ENCODE results near the gene CRIP1. TPM values are rescaled to one million over a fixed set of nuclear protein-coding genes. Genes with fewer than 3 reads are reported as not detected.

Gene CRIP1
- polyA plus RNA-seq, 1 donor (not counting 4 experiments of a cell fraction or from before 2014, with no cell fraction given): 1.7 TPM

GRCh38 chr14:105531088-105531893, 44.6 kb downstream of the CRIP1 start:
- DNase-seq (ENCODE audit: low read depth, low spot score): no peak
- Histone ChIP-seq H3K4me2 (ENCODE audit: control insufficient read depth, extremely low read depth, insufficient read depth, low read depth, low read length) (no peak overlapping the region), H3K4me3 (ENCODE audit: control insufficient read depth in 2 of 3, extremely low read depth in 1 of 3, insufficient read depth in 2 of 3, low read depth in 1 of 3, low read length in 3 of 3) (no peak overlapping the region), H3K36me3 (ENCODE audit: control insufficient read depth in 2 of 2, extremely low read depth in 1 of 2, insufficient read depth in 2 of 2, low read length in 2 of 2) (no peaks in the 10 kb centered on the region), H3K4me1 (ENCODE audit: control insufficient read depth, extremely low read depth, insufficient read depth, low read length) (peaks cover 7% of the 10 kb centered on the region), H3K9me3 (ENCODE audit: control insufficient read depth, low read depth, low read length) (no peaks in the 10 kb centered on the region), H3K9me1 (ENCODE audit: control insufficient read depth, extremely low read depth, insufficient read depth, low read length) (no peaks in the 10 kb centered on the region), H4K20me1 (ENCODE audit: control insufficient read depth, extremely low read depth, insufficient read depth, low read length) (no peaks in the 10 kb centered on the region), H3K79me2 (ENCODE audit: control insufficient read depth, insufficient read depth, low read length) (no peaks in the 10 kb centered on the region), H2AFZ (ENCODE audit: control insufficient read depth, low read length) (no peak overlapping the region), H3K27me3 (ENCODE audit: control insufficient read depth, extremely low read depth, insufficient read depth, low read length) (peaks cover 32% of the 10 kb centered on the region), H3K27ac (ENCODE audit: control insufficient read depth, insufficient read depth, low read length) (no peak overlapping the region), H3K9ac (ENCODE audit: control insufficient read depth, extremely low read depth, insufficient read depth, low read length) (no peak overlapping the region)
- no peak for FAIRE-seq
- TF ChIP-seq EZH2 (IDR thresholded peaks at IDR 0.05; ENCODE audit: low read length): no peak
- TF ChIP-seq CTCF (optimal IDR thresholded peaks at IDR 0.05 in 1 of 3, IDR thresholded peaks at IDR 0.05 in 1 of 3, conservative IDR thresholded peaks at IDR 0.05 in 1 of 3; ENCODE audit: extremely low read depth in 1 of 3, insufficient read depth in 2 of 3, low read length in 3 of 3): no peak
- dilution Hi-C loops (cut with MboI; ENCODE audit: extremely low pct_ligation_motif_present, low sequenced_read_pairs): no loop called here

GRCh38 chr14:105531894-105532623, 45.4 kb downstream of the CRIP1 start:
- peaks cover 35% of the 10 kb centered on the region for H3K27me3 ChIP-seq (ENCODE audit: control insufficient read depth, extremely low read depth, insufficient read depth, low read length)
- H3K79me2 ChIP-seq (ENCODE audit: control insufficient read depth, insufficient read depth, low read length): no peaks in the 10 kb centered on the region
- no peak for FAIRE-seq
- dilution Hi-C loops (cut with MboI; ENCODE audit: extremely low pct_ligation_motif_present, low sequenced_read_pairs): no loop called here
- no peak overlapping the region for H2AFZ ChIP-seq (ENCODE audit: control insufficient read depth, low read length)
- no peak overlapping the region for H3K9ac ChIP-seq (ENCODE audit: control insufficient read depth, extremely low read depth, insufficient read depth, low read length)
- no peaks in the 10 kb centered on the region for H3K9me1 ChIP-seq (ENCODE audit: control insufficient read depth, extremely low read depth, insufficient read depth, low read length)
- no peak for TF ChIP-seq EZH2 (IDR thresholded peaks at IDR 0.05; ENCODE audit: low read length)
- TF ChIP-seq CTCF (optimal IDR thresholded peaks at IDR 0.05 in 1 of 3, IDR thresholded peaks at IDR 0.05 in 1 of 3, conservative IDR thresholded peaks at IDR 0.05 in 1 of 3; ENCODE audit: extremely low read depth in 1 of 3, insufficient read depth in 2 of 3, low read length in 3 of 3): no peak
- no peaks in the 10 kb centered on the region for H3K36me3 ChIP-seq (ENCODE audit: control insufficient read depth in 2 of 2, extremely low read depth in 1 of 2, insufficient read depth in 2 of 2, low read length in 2 of 2)
- H4K20me1 ChIP-seq (ENCODE audit: control insufficient read depth, extremely low read depth, insufficient read depth, low read length): no peaks in the 10 kb centered on the region
- no peak overlapping the region for H3K27ac ChIP-seq (ENCODE audit: control insufficient read depth, insufficient read depth, low read length)
- DNase-seq (ENCODE audit: low read depth, low spot score): no peak
- no peak overlapping the region for H3K4me2 ChIP-seq (ENCODE audit: control insufficient read depth, extremely low read depth, insufficient read depth, low read depth, low read length)
- H3K4me3 ChIP-seq (ENCODE audit: control insufficient read depth in 2 of 3, extremely low read depth in 1 of 3, insufficient read depth in 2 of 3, low read depth in 1 of 3, low read length in 3 of 3): no peak overlapping the region
- H3K9me3 ChIP-seq (ENCODE audit: control insufficient read depth, low read depth, low read length): no peaks in the 10 kb centered on the region
- peaks cover 7% of the 10 kb centered on the region for H3K4me1 ChIP-seq (ENCODE audit: control insufficient read depth, extremely low read depth, insufficient read depth, low read length)

All from keratinocyte (primary cell).